GM18520 (cell line): ENCODE data around the gene LONP2.
"Not testable (repeated sequence)": the region's sequence is repeated elsewhere in the genome, so short reads cannot be mapped to it uniquely, and the experiment has no call there.

ENCODE experiments used
- ATAC-seq: cut with Tn5 transposase; IDR thresholded peaks from one replicate; pipeline ENCODE4 v1.9.1; 2021; ENCODE audit not compliant: unreplicated experiment

Gene LONP2

GRCh38 chr16:48287239-48287638 is 43.1 kb downstream of the LONP2 start:
- no peak for ATAC-seq

GRCh38 chr16:48291303-48291702 is 47.2 kb downstream of the LONP2 start:
- ATAC-seq, result no peak

- ATAC-seq, result no peak
These were observed 47.7 kb downstream of the LONP2 start for GRCh38 chr16:48291754-48292153.

- no peak for ATAC-seq
These were observed 48.4 kb downstream of the LONP2 start for GRCh38 chr16:48292452-48292851.

GRCh38 chr16:48294724-48295123 is 50.6 kb downstream of the LONP2 start:
- no peak for ATAC-seq

GRCh38 chr16:48295488-48296281 is 51.6 kb downstream of the LONP2 start:
- ATAC-seq, result no peak

GRCh38 chr16:48299471-48299870 is 55.4 kb downstream of the LONP2 start:
- ATAC-seq, result no peak

- no peak for ATAC-seq
These were observed 56.3 kb downstream of the LONP2 start for GRCh38 chr16:48300391-48300856.

GRCh38 chr16:48308535-48308934 is 64.4 kb downstream of the LONP2 start:
- ATAC-seq, result no peak

- ATAC-seq, result no peak
These were observed 67.0 kb downstream of the LONP2 start for GRCh38 chr16:48310908-48311641.

- ATAC-seq, result not testable (repeated sequence)
These were observed 69.8 kb downstream of the LONP2 start for GRCh38 chr16:48313905-48314304.

GRCh38 chr16:48317026-48317425 is 72.9 kb downstream of the LONP2 start:
- ATAC-seq, result no peak

GRCh38 chr16:48317614-48318315 is 73.7 kb downstream of the LONP2 start:
- ATAC-seq, result no peak

GRCh38 chr16:48318630-48319029 is 74.5 kb downstream of the LONP2 start:
- no peak for ATAC-seq

GRCh38 chr16:48321317-48322036 is 77.4 kb downstream of the LONP2 start:
- ATAC-seq, result no peak

GRCh38 chr16:48323783-48324775 is 80.0 kb downstream of the LONP2 start:
- ATAC-seq, result no peak

GRCh38 chr16:48326915-48327314 is 82.8 kb downstream of the LONP2 start:
- no peak for ATAC-seq

GRCh38 chr16:48329138-48329537 is 85.0 kb downstream of the LONP2 start:
- no peak for ATAC-seq

GRCh38 chr16:48330189-48330840 is 86.2 kb downstream of the LONP2 start:
- no peak for ATAC-seq
